HL-60 (cell line): ENCODE measurements around the gene SPDYE2.
"Not testable (repeated sequence)": the region's sequence is repeated elsewhere in the genome, so short reads cannot be mapped to it uniquely, and the experiment has no call there.

ENCODE experiments used
- GABPA ChIP-seq: IDR thresholded peaks from 2 replicates; pipeline ENCODE4 v1.6.1; 2012; ENCODE audit warnings: low read depth
- POLR2AphosphoS5 ChIP-seq: IDR thresholded peaks from 2 replicates; pipeline ENCODE4 v1.6.1; 2012; ENCODE audit warnings: low read depth
- REST ChIP-seq: IDR thresholded peaks from 2 replicates; pipeline ENCODE4 v1.6.1; 2012; ENCODE audit warnings: low read depth; ENCODE audit not compliant: insufficient replicate concordance
- SPI1 ChIP-seq: IDR thresholded peaks from 2 replicates; pipeline ENCODE4 v1.6.1; 2012; ENCODE audit warnings: low read depth, mild to moderate bottlenecking, borderline replicate concordance
- TF ChIP-seq, protein P1 (sequence below): IDR thresholded peaks from one replicate; pipeline ENCODE4 v1.5.1; 2011; ENCODE audit warnings: low read length, control low read depth, inconsistent platforms; ENCODE audit not compliant: insufficient read depth

- TF ChIP-seq, protein P1, sequence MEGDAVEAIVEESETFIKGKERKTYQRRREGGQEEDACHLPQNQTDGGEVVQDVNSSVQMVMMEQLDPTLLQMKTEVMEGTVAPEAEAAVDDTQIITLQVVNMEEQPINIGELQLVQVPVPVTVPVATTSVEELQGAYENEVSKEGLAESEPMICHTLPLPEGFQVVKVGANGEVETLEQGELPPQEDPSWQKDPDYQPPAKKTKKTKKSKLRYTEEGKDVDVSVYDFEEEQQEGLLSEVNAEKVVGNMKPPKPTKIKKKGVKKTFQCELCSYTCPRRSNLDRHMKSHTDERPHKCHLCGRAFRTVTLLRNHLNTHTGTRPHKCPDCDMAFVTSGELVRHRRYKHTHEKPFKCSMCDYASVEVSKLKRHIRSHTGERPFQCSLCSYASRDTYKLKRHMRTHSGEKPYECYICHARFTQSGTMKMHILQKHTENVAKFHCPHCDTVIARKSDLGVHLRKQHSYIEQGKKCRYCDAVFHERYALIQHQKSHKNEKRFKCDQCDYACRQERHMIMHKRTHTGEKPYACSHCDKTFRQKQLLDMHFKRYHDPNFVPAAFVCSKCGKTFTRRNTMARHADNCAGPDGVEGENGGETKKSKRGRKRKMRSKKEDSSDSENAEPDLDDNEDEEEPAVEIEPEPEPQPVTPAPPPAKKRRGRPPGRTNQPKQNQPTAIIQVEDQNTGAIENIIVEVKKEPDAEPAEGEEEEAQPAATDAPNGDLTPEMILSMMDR, result not testable (repeated sequence)
- not testable (repeated sequence) for TF ChIP-seq REST, POLR2AphosphoS5, SPI1, GABPA
Measured at GRCh38 chr7:102520797-102521196, 30.2 kb upstream of the SPDYE2 start.
